IMR-90 (cell line): ENCODE results near the gene PAMR1. TPM values are rescaled to one million over a fixed set of nuclear protein-coding genes. Genes with fewer than 3 reads are reported as not detected.

ENCODE experiments used
- ATAC-seq: fragments of 200-7000 bp; cut with Tn5 transposase; 2 replicates; pipeline ENCODE4 v1.9.1; 2020; ENCODE audit warnings: low read depth, mild to moderate bottlenecking, moderate library complexity
- BruUV-seq: library from RNA; stranded (reverse); fragments of 400-500 nt; replicated peaks from 2 replicates; lab custom pipeline; 2021; lab: Mats Ljungman, UMichigan
- CTCF ChIA-PET: fragments of 300-600 bp; formaldehyde crosslinking; extraction: SDS; loops from one replicate; lab custom pipeline; 2021; ENCODE audit warnings: antibody characterized with exemption; lab: Yijun Ruan, JAX
- POLR2A ChIA-PET: fragments of 300-600 bp; sonication (Branson Sonifier 250); formaldehyde crosslinking; loops from one replicate; lab custom pipeline; 2022; ENCODE audit warnings: antibody characterized with exemption; ENCODE audit not compliant: unreplicated experiment; lab: Charles Lee
- DNase-seq: peaks from one replicate; pipeline ENCODE4 v3.0.0; 2013
- H2AFZ ChIP-seq: replicated peaks from 2 replicates; pipeline ENCODE3; 2013; ENCODE audit warnings: low read length, mild to moderate bottlenecking; ENCODE audit not compliant: poor library complexity
- H2AK5ac ChIP-seq: 2 replicates; pipeline ENCODE4 v1.6.1; 2013; ENCODE audit warnings: low read depth, low read length, inconsistent platforms
- H2AK9ac ChIP-seq: replicated peaks from 2 replicates; pipeline ENCODE3; 2013; ENCODE audit warnings: mild to moderate bottlenecking, low read depth, low read length, moderate library complexity; ENCODE audit not compliant: poor library complexity
- H2BK120ac ChIP-seq: 2 replicates; pipeline ENCODE4 v1.6.1; 2013; ENCODE audit warnings: low read depth, low read length, inconsistent platforms
- H2BK15ac ChIP-seq: 3 replicates; pipeline ENCODE4 v1.6.1; 2013; ENCODE audit warnings: low read depth, low read length, inconsistent platforms
- H2BK20ac ChIP-seq: 2 replicates; pipeline ENCODE4 v1.6.1; 2013; ENCODE audit warnings: low read depth, mild to moderate bottlenecking, inconsistent platforms, low read length, moderate library complexity
- H2BK5ac ChIP-seq: 2 replicates; pipeline ENCODE4 v1.6.1; 2013; ENCODE audit warnings: mild to moderate bottlenecking, low read depth, low read length, inconsistent platforms; ENCODE audit not compliant: poor library complexity, severe bottlenecking
- H3K14ac ChIP-seq: replicated peaks from 2 replicates; pipeline ENCODE4 v1.6.1; 2013; ENCODE audit warnings: low read depth, low read length, inconsistent platforms
- H3K18ac ChIP-seq: 2 replicates; pipeline ENCODE4 v1.6.1; 2013; ENCODE audit warnings: low read depth, low read length, control low read depth
- H3K23ac ChIP-seq: 2 replicates; pipeline ENCODE4 v1.6.1; 2013; ENCODE audit warnings: low read depth, low read length, inconsistent platforms
- H3K27ac ChIP-seq: 2 replicates; pipeline ENCODE4 v1.5.1; 2013; ENCODE audit warnings: mild to moderate bottlenecking, control low read depth, low read length; ENCODE audit not compliant: insufficient read depth
- H3K27me3 ChIP-seq: 2 replicates; pipeline ENCODE4 v1.6.1; 2013; ENCODE audit warnings: low read length; ENCODE audit not compliant: control insufficient read depth, insufficient read depth
- H3K36me3 ChIP-seq: 2 replicates; pipeline ENCODE4 v1.6.1; 2013; ENCODE audit warnings: low read length, mixed read lengths; ENCODE audit not compliant: control insufficient read depth, insufficient read depth
- H3K4ac ChIP-seq: 2 replicates; pipeline ENCODE4 v1.6.1; 2013; ENCODE audit warnings: low read depth, low read length, inconsistent platforms
- H3K4me1 ChIP-seq: 2 replicates; pipeline ENCODE4 v1.6.1; 2013; ENCODE audit warnings: low read length, mixed read lengths; ENCODE audit not compliant: control insufficient read depth, insufficient read depth
- H3K4me2 ChIP-seq: 2 replicates; pipeline ENCODE4 v1.6.1; 2013; ENCODE audit warnings: low read depth, mild to moderate bottlenecking, control low read depth, low read length, moderate library complexity
- H3K4me3 ChIP-seq: 2 replicates; pipeline ENCODE4 v1.5.1; 2013; ENCODE audit warnings: low read depth, mild to moderate bottlenecking, control low read depth, low read length, moderate library complexity; ENCODE audit not compliant: insufficient read depth
- H3K56ac ChIP-seq: 2 replicates; pipeline ENCODE4 v1.6.1; 2013; ENCODE audit warnings: low read length, inconsistent platforms; ENCODE audit not compliant: insufficient read depth; ENCODE audit errors: extremely low read depth
- H3K79me1 ChIP-seq, 2 experiments: 2 replicates each; pipeline ENCODE4 v1.6.1; 2013; ENCODE audit warnings: low read length in 2 of 2, inconsistent platforms in 1 of 2, low read depth in 1 of 2
- H3K9ac ChIP-seq: 2 replicates; pipeline ENCODE4 v1.6.1; 2013; ENCODE audit warnings: low read depth, low read length, control low read depth
- H3K9me1 ChIP-seq: 2 replicates; pipeline ENCODE4 v1.6.1; 2013; ENCODE audit warnings: low read length, inconsistent platforms; ENCODE audit not compliant: insufficient read depth
- H3K9me3 ChIP-seq: 2 replicates; pipeline ENCODE4 v1.6.1; 2013; ENCODE audit warnings: low read length; ENCODE audit not compliant: control insufficient read depth, insufficient read depth
- H4K20me1 ChIP-seq: 2 replicates; pipeline ENCODE4 v1.6.1; 2013; ENCODE audit warnings: low read length, inconsistent platforms; ENCODE audit not compliant: insufficient read depth
- H4K5ac ChIP-seq: 2 replicates; pipeline ENCODE4 v1.6.1; 2013; ENCODE audit warnings: mild to moderate bottlenecking, low read depth, low read length, control low read depth
- H4K8ac ChIP-seq, 2 experiments: 2 replicates each; pipeline ENCODE4 v1.6.1; 2013; ENCODE audit warnings: low read depth in 2 of 2, low read length in 2 of 2, control low read depth in 1 of 2, inconsistent platforms in 1 of 2
- H4K91ac ChIP-seq: 2 replicates; pipeline ENCODE4 v1.6.1; 2013; ENCODE audit warnings: low read depth, low read length, inconsistent platforms; ENCODE audit not compliant: insufficient read depth
- CEBPB ChIP-seq: IDR thresholded peaks from 2 replicates; pipeline ENCODE4 v1.6.1; 2012; ENCODE audit warnings: low read depth, low read length, improper control_type of control experiment
- RCOR1 ChIP-seq: IDR thresholded peaks from 2 replicates; pipeline ENCODE4 v1.6.1; 2012; ENCODE audit warnings: mild to moderate bottlenecking, low read length, improper control_type of control experiment; ENCODE audit not compliant: insufficient replicate concordance
- RFX5 ChIP-seq: IDR thresholded peaks from 2 replicates; pipeline ENCODE4 v1.8.0; 2012; ENCODE audit warnings: low read depth, mild to moderate bottlenecking, low read length, moderate library complexity
- SMC3 ChIP-seq: fragments of 150-350 bp; IDR thresholded peaks from 2 replicates; pipeline ENCODE4 v1.6.1; 2016; ENCODE audit warnings: low read depth, mild to moderate bottlenecking, antibody characterized with exemption, low read length, moderate library complexity
- WGBS, 2 experiments: methylation state at CpG; one replicate each; pipeline versions ENCODE4 v1.1.5 to v1.1.7; 2013; ENCODE audit warnings: missing lambda C conversion rate in 2 of 2; ENCODE audit not compliant: insufficient read length in 1 of 2; ENCODE audit errors: extremely low coverage in 2 of 2; 5-methylcytosine and 5-hydroxymethylcytosine counted together
- dilution Hi-C: fragments of 300-500 bp; cut with HindIII; formaldehyde crosslinking; loops from one replicate; pipeline ENCODE4 v1.14.3; 2018; ENCODE audit warnings: low sequenced_read_pairs; ENCODE audit not compliant: unreplicated experiment
- in situ Hi-C: fragments of 300-500 bp; cut with MboI; formaldehyde crosslinking; loops from 3 replicates; pipeline ENCODE4 v1.14.3; 2019; ENCODE audit warnings: low sequenced_read_pairs, inconsistent platforms, mixed read lengths
- intact Hi-C: fragments of 100-400 bp; cut with micrococcal nuclease; formaldehyde crosslinking; loops from 2 replicates; pipeline ENCODE4 v1.10.0; 2022
- polyA plus RNA-seq, 3 experiments: library from polyadenylated mRNA; depleted of rRNA; stranded (reverse); fragments of >200 nt; gene quantifications; 2 replicates each; pipeline ENCODE4 v1.2.3, GENCODE V29; 2012; ENCODE audit warnings: low replicate concordance in 1 of 3
- total RNA-seq: library from RNA; depleted of rRNA; stranded (reverse); fragments of >200 nt; gene quantifications from 2 replicates; pipeline ENCODE4 v1.2.3, GENCODE V29; 2012
- TF ChIP-seq, protein P1 (sequence below): fragments of 150-350 bp; IDR thresholded peaks from 2 replicates; pipeline ENCODE4 v1.6.1; 2017; ENCODE audit warnings: mild to moderate bottlenecking, antibody characterized with exemption, low read length, low read depth

PAMR1 gene
- total and polyA plus RNA-seq, 2 of the 4 experiments (the other 2 are of a cell fraction) = 70.7 to 80.7 TPM

DNA sequence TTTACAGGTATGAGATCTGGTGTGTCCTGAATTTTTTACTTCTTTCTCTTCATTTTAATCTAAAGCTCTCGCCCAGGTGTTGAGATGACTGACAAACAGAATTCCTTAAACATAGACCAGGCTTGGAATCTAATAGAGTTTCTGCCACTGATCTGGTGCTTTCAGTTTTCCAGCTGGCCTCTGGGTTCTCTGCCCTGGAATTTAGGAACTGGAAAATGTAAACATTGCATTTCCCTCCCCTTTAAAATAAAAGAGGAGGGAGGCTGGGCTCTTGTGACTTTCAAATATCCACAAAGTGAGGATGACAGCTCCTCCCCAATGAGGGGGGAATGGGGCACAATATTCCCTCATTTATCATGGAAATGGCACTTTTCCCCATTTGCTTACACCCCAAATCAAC is 5.0 kb downstream of the PAMR1 start:
- Histone ChIP-seq H2AK9ac (no peak overlapping the region), H4K5ac (peak overlapping the region; percentile 31; the same call in 1 of the 2 replicates), H2AFZ (no peak overlapping the region), H2BK15ac (peak overlapping the region; percentile 60; the same call in 2 of the 3 replicates), H3K36me3 (peaks cover 5% of the 10 kb centered on the region), H3K9me3 (no peaks in the 10 kb centered on the region), H4K8ac (peak overlapping the region in 1 of 2 experiments; percentile 51; a peak in 1 of 4 replicates), H2AK5ac (peak overlapping the region; percentile 83), H3K79me1 (peaks cover 42 to 93% of the 10 kb centered on the region in 2 experiments), H3K14ac (peak overlapping the region; percentile 27; the same call in 1 of the 2 replicates), H2BK5ac (peak overlapping the region; percentile 11), H3K56ac (no peak overlapping the region), H2BK20ac (peak overlapping the region; percentile 44), H3K4me3 (no peak overlapping the region), H3K23ac (peak overlapping the region; percentile 14; the same call in 1 of the 2 replicates), H3K9ac (no peak overlapping the region), H3K4me1 (peaks cover 34% of the 10 kb centered on the region), H3K18ac (peak overlapping the region; percentile 68; the same call in 1 of the 2 replicates), H3K4ac (peak overlapping the region; percentile 62), H2BK120ac (peak overlapping the region; percentile 50), H3K4me2 (peak overlapping the region; percentile 65), H4K91ac (no peak overlapping the region), H4K20me1 (peaks cover 10% of the 10 kb centered on the region; the same call in 1 of the 2 replicates), H3K27me3 (no peaks in the 10 kb centered on the region), H3K9me1 (peaks cover 27% of the 10 kb centered on the region), H3K27ac (peak overlapping the region; percentile 46; the same call in 1 of the 2 replicates)
- peak; percentile 28 for ATAC-seq
- CTCF ChIA-PET = interaction anchor here (0.5 to 1.2 kb wide), 2 partner anchors 73 to 514 kb away, joined by 3 read pairs; no protein-coding TSS in a partner anchor
- dilution Hi-C loops = no loop called here
- no TSS peak for BruUV-seq
- no peak for TF ChIP-seq RFX5
- TF ChIP-seq CEBPB = no peak
- no peak for TF ChIP-seq RCOR1
- no peak for TF ChIP-seq SMC3
- TF ChIP-seq, protein P1, sequence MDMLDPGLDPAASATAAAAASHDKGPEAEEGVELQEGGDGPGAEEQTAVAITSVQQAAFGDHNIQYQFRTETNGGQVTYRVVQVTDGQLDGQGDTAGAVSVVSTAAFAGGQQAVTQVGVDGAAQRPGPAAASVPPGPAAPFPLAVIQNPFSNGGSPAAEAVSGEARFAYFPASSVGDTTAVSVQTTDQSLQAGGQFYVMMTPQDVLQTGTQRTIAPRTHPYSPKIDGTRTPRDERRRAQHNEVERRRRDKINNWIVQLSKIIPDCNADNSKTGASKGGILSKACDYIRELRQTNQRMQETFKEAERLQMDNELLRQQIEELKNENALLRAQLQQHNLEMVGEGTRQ = no peak
- WGBS, 2 experiments = no CpG with 5 or more reads among the region's 1 CpG
- no peak for DNase-seq
- POLR2A ChIA-PET = no interaction called here
- in situ Hi-C loops = no loop called here
- intact Hi-C loops = no loop called here
